Glutamatergic neuron (in vitro differentiated cells): ENCODE results near the gene CEBPE. TPM values are rescaled to one million over a fixed set of nuclear protein-coding genes. Genes with fewer than 3 reads are reported as not detected.

ENCODE experiments used
- DNase-seq: peaks from one replicate; pipeline ENCODE4 v3.0.0; 2022
- H3K27ac Mint-ChIP-seq: one replicate; pipeline ENCODE4 v1.8.0; 2020; ENCODE audit warnings: mild to moderate bottlenecking, mixed read lengths, inconsistent platforms; ENCODE audit not compliant: unreplicated experiment
- H3K27me3 Mint-ChIP-seq: one replicate; pipeline ENCODE4 v1.8.0; 2020; ENCODE audit warnings: mild to moderate bottlenecking, moderate library complexity, mixed read lengths, inconsistent platforms; ENCODE audit not compliant: unreplicated experiment
- H3K36me3 Mint-ChIP-seq: one replicate; pipeline ENCODE4 v1.8.0; 2020; ENCODE audit warnings: mild to moderate bottlenecking, mixed read lengths, inconsistent platforms; ENCODE audit not compliant: unreplicated experiment
- H3K4me1 Mint-ChIP-seq: one replicate; pipeline ENCODE4 v1.8.0; 2020; ENCODE audit warnings: mild to moderate bottlenecking, low read depth, mixed read lengths, inconsistent platforms; ENCODE audit not compliant: unreplicated experiment
- H3K4me3 Mint-ChIP-seq: one replicate; pipeline ENCODE4 v1.8.0; 2020; ENCODE audit warnings: mild to moderate bottlenecking, mixed read lengths, inconsistent platforms; ENCODE audit not compliant: unreplicated experiment
- H3K9me3 Mint-ChIP-seq: one replicate; pipeline ENCODE4 v1.8.0; 2020; ENCODE audit warnings: mild to moderate bottlenecking, moderate library complexity, mixed read lengths, inconsistent platforms; ENCODE audit not compliant: unreplicated experiment
- total RNA-seq: library from RNA; stranded (reverse); fragmentation: NEBNext Ultra II Directional; extraction: Animal tissue kit (Norgen Biotek cat#: 25700); gene quantifications from one replicate; pipeline ENCODE4 v1.2.1, GENCODE V29; 2021; ENCODE audit not compliant: unreplicated experiment
- TF ChIP-seq, protein P1 (sequence below): fragments of 200-600 bp; sonication (generic); IDR thresholded peaks from one replicate; pipeline ENCODE4 v1.5.0; 2021; ENCODE audit not compliant: partially characterized antibody, unreplicated experiment

CEBPE gene
- total RNA-seq, 1 donor from 2014 or later = not detected

GRCh38 chr14:23122086-23122485 is 3.0 kb upstream of the CEBPE start:
- TF ChIP-seq, protein P1, sequence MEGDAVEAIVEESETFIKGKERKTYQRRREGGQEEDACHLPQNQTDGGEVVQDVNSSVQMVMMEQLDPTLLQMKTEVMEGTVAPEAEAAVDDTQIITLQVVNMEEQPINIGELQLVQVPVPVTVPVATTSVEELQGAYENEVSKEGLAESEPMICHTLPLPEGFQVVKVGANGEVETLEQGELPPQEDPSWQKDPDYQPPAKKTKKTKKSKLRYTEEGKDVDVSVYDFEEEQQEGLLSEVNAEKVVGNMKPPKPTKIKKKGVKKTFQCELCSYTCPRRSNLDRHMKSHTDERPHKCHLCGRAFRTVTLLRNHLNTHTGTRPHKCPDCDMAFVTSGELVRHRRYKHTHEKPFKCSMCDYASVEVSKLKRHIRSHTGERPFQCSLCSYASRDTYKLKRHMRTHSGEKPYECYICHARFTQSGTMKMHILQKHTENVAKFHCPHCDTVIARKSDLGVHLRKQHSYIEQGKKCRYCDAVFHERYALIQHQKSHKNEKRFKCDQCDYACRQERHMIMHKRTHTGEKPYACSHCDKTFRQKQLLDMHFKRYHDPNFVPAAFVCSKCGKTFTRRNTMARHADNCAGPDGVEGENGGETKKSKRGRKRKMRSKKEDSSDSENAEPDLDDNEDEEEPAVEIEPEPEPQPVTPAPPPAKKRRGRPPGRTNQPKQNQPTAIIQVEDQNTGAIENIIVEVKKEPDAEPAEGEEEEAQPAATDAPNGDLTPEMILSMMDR = no peak
- DNase-seq = no peak
- peaks cover 4% of the 10 kb centered on the region for H3K27me3 Mint-ChIP-seq
- no peak overlapping the region for H3K4me3 Mint-ChIP-seq
- H3K9me3 Mint-ChIP-seq = peaks cover 9% of the 10 kb centered on the region
- H3K36me3 Mint-ChIP-seq = peaks cover 4% of the 10 kb centered on the region
- no peak overlapping the region for H3K27ac Mint-ChIP-seq
- peaks cover 9% of the 10 kb centered on the region for H3K4me1 Mint-ChIP-seq

DNA sequence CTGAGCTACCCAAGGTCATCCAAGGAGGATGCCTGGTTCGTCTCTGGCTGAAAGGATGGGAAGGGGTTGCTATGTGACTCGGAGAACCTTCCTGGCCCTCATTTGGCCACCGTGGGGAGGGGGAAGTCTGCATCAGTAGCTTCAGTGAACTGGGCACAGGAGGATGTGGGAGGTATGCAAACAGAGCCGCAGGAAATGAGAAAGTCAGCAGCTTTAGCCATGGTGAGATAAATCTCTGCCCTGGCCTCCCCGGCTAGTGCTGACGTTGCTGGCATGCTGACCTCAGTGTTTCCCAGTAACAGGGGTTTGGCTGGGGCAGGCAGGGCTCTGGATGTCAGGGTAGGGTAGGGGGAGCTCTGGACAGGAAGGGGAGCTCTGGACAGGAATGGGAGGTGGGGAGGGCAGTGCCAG is 2.3 kb upstream of the CEBPE start:
- DNase-seq = no peak
- Mint-ChIP-seq H3K36me3 (peaks cover 4% of the 10 kb centered on the region), H3K27me3 (peaks cover 4% of the 10 kb centered on the region), H3K4me3 (no peak overlapping the region), H3K27ac (peak overlapping the region; percentile 69), H3K9me3 (peaks cover 9% of the 10 kb centered on the region), H3K4me1 (peaks cover 9% of the 10 kb centered on the region)
- TF ChIP-seq, protein P1 = no peak

- Mint-ChIP-seq H3K9me3 (peaks cover 7% of the 10 kb centered on the region), H3K27me3 (peaks cover 1% of the 10 kb centered on the region), H3K27ac (peak overlapping the region; percentile 69), H3K4me1 (peaks cover 9% of the 10 kb centered on the region), H3K4me3 (peak overlapping the region; percentile 65), H3K36me3 (peaks cover 4% of the 10 kb centered on the region)
- TF ChIP-seq, protein P1 = peak; percentile 99
- DNase-seq = peak; percentile 90
Measured at GRCh38 chr14:23120541-23121251, 1.6 kb upstream of the CEBPE start.

DNA sequence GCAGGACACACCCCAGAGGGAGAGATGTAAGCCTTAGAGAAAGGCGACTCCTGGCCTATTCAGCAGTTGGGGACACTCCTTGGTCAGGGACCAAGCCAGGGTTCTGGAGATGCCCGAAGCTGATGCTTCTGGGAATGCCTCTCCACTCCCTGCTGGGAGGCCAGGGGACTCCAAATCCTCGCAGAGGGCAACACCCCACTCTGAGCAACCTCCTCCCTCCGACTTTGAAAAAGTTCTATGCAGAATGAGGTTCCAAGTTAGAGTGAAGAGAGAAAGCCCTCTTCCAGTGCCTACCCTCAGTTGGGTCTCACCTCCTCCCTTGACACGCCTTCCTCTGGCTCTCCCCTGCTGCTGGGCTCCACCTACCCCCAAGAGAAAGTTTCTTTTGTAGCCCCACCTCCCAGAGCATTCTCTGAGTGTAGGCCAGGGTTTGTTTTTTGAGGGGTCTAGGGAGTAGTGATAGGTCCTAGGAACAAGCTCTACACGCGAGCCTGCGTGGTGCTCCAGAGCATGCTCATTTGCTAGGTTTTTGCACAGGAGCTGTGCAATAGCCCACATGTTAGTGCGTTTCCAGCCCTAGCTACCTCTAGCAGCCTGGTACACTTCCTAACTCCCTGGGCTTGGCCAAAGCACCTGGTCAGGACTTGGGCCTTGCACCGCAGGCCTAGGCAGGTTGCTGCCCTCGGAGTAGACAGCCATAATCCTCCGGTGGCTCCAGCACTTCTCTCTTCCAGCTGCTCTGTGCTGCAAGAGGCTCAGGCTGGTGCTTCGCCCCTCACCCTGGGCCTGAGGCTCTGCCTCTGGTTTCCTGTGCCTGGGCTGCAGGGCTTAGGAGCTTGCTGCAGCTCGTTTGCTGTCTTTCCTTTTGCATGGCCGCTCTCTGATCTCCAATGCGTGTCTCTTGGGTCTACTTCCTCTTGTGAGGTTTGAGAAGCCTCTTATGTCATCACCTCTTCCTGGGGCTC is 590 bp upstream of the CEBPE start:
- Mint-ChIP-seq H3K4me3 (no peak overlapping the region), H3K9me3 (peaks cover 7% of the 10 kb centered on the region), H3K27ac (peak overlapping the region; percentile 69), H3K27me3 (peaks cover 1% of the 10 kb centered on the region), H3K4me1 (peaks cover 9% of the 10 kb centered on the region), H3K36me3 (peaks cover 4% of the 10 kb centered on the region)
- TF ChIP-seq, protein P1 = no peak
- DNase-seq = no peak
